Lung (tissue), 12 donors: ENCODE data around the gene ULBP3. TPM values are rescaled to one million over a fixed set of nuclear protein-coding genes. Genes with fewer than 3 reads are reported as not detected.
"Not testable (repeated sequence)": the region's sequence is repeated elsewhere in the genome, so short reads cannot be mapped to it uniquely, and the experiment has no call there.

Experiments used
- ATAC-seq: fragments of 200-7000 bp; cut with Tn5 transposase; one replicate; pipeline ENCODE4 v1.9.1; 2020; ENCODE audit warnings: moderate number of reproducible peaks; ENCODE audit not compliant: insufficient read depth, low FRiP score
- DNase-seq, 3 donors: peaks; one replicate each; pipeline ENCODE4 v3.0.0-alpha.2; 2013 to 2017
- H3K27ac ChIP-seq, 2 donors: one replicate each; pipeline ENCODE4 v1.5.1; 2013; ENCODE audit warnings: mild to moderate bottlenecking in 2 of 2, moderate library complexity in 2 of 2, control low read depth in 1 of 2, inconsistent platforms in 1 of 2, low read depth in 1 of 2, low read length in 1 of 2
- H3K27me3 ChIP-seq, 3 donors: one replicate each; pipeline ENCODE4 v1.5.1; 2013; ENCODE audit warnings: low read length in 2 of 3; ENCODE audit not compliant: control insufficient read depth in 3 of 3, insufficient read depth in 3 of 3
- H3K36me3 ChIP-seq, 4 donors: one replicate each; pipeline ENCODE4 v1.5.1; 2013; ENCODE audit warnings: low read length in 4 of 4, mild to moderate bottlenecking in 1 of 4, moderate library complexity in 1 of 4; ENCODE audit not compliant: control insufficient read depth in 4 of 4, insufficient read depth in 4 of 4
- H3K4me1 ChIP-seq, 5 donors: one replicate each; pipeline ENCODE4 v1.5.1; 2013; ENCODE audit warnings: low read length in 5 of 5, mild to moderate bottlenecking in 2 of 5, moderate library complexity in 1 of 5; ENCODE audit not compliant: control insufficient read depth in 5 of 5, insufficient read depth in 5 of 5
- H3K4me3 ChIP-seq: one replicate; pipeline ENCODE4 v1.5.1; 2013; ENCODE audit warnings: mild to moderate bottlenecking, control low read depth, moderate library complexity
- H3K9ac ChIP-seq, 2 donors: one replicate each; pipeline ENCODE4 v1.5.1; 2013; ENCODE audit warnings: low read length in 2 of 2, control low read depth in 1 of 2; ENCODE audit not compliant: insufficient read depth in 1 of 2
- H3K9me3 ChIP-seq, 4 donors: one replicate each; pipeline ENCODE4 v1.5.1; 2013; ENCODE audit warnings: low read length in 3 of 4, mild to moderate bottlenecking in 1 of 4, moderate library complexity in 1 of 4; ENCODE audit not compliant: control insufficient read depth in 4 of 4, insufficient read depth in 3 of 4
- CTCF ChIP-seq: IDR thresholded peaks from 2 replicates; pipeline ENCODE4 v1.5.1; 2012; ENCODE audit warnings: mild to moderate bottlenecking; ENCODE audit errors: control extremely low read depth, extremely low read depth
- WGBS, 2 donors: extraction: QIAGEN DNeasy Blood & Tissue Kit; methylation state at CpG; one replicate each; pipeline ENCODE4 v1.1.7; 2013; 5-methylcytosine and 5-hydroxymethylcytosine counted together
- polyA plus RNA-seq, 2 donors: library from polyadenylated mRNA; stranded (reverse); fragments of 200-250 nt; gene quantifications; one replicate each; pipeline ENCODE4 v1.2.1, GENCODE V29; 2013
- total RNA-seq, 2 donors: library from RNA; depleted of rRNA in 1 of 2; stranded (reverse); fragments of >200 nt in 1 of 2; gene quantifications; one replicate each; pipeline ENCODE4 v1.2.1, GENCODE V29; 2014 to 2021
- donor health status: control.
- donor health status: control.
- donor health status: Bipolar disorder and iron deficiency.
- donor health status: healthy.
- donor health status: DM: yes; HTN: yes; CAD: no.

The ULBP3 gene
- total and polyA plus RNA-seq, 4 donors, result 1.4 to 6.8 (median 3.9) TPM

- WGBS, 2 donors, result 63 to 67% methylated on average over 6 of the region's 6 CpGs
- peaks cover 0 to 42% (median 26%) of the 10 kb centered on the region in 3 donors for H3K27me3 ChIP-seq
- H3K9me3 ChIP-seq, result peaks cover 0 to 2% (median 0%) of the 10 kb centered on the region in 4 donors
- H3K36me3 ChIP-seq, result no peaks in the 10 kb centered on the region
- DNase-seq, result no peak
- H3K4me3 ChIP-seq, result no peak overlapping the region
- H3K4me1 ChIP-seq, result peaks cover 0 to 2% (median 0%) of the 10 kb centered on the region in 5 donors
- no peak for TF ChIP-seq CTCF
- no peak overlapping the region for H3K9ac ChIP-seq
- no peak overlapping the region for H3K27ac ChIP-seq
- no peak for ATAC-seq
These were observed 49.9 kb downstream of the ULBP3 start for GRCh38 chr6:150018846-150019580.

- 6 to 8% methylated on average over 5 of the region's 5 CpGs for WGBS, 2 donors
- ATAC-seq, H3K9me3 ChIP-seq, H3K9ac ChIP-seq, H3K4me3 ChIP-seq, DNase-seq, H3K36me3 ChIP-seq, H3K27ac ChIP-seq, H3K4me1 ChIP-seq: not testable (repeated sequence)
- peaks cover 0 to 52% (median 42%) of the 10 kb centered on the region in 3 donors for H3K27me3 ChIP-seq
These were observed 51.8 kb downstream of the ULBP3 start for GRCh38 chr6:150017186-150017521.

- Histone ChIP-seq H3K9ac (no peak overlapping the region), H3K27ac (no peak overlapping the region), H3K27me3 (peaks cover 0 to 58% (median 47%) of the 10 kb centered on the region in 3 donors), H3K4me1 (peaks cover 0 to 2% (median 0%) of the 10 kb centered on the region in 5 donors), H3K36me3 (no peaks in the 10 kb centered on the region), H3K4me3 (no peak overlapping the region), H3K9me3 (peaks cover 0 to 2% (median 0%) of the 10 kb centered on the region in 4 donors)
- peak; percentile 51 for TF ChIP-seq CTCF
- 33 to 37% methylated on average over 6 of the region's 6 CpGs for WGBS, 2 donors
- ATAC-seq (peak; percentile 72), DNase-seq (peak; percentile 69 to 84 (median 81))
These were observed 52.4 kb downstream of the ULBP3 start for GRCh38 chr6:150016324-150017185.

- H3K36me3 ChIP-seq, H3K4me3 ChIP-seq, H3K9ac ChIP-seq, H3K27ac ChIP-seq, H3K9me3 ChIP-seq, H3K4me1 ChIP-seq, DNase-seq: not testable (repeated sequence)
- ATAC-seq, result peak; percentile 23
- 2 to 5% methylated on average over 15 of the region's 15 CpGs for WGBS, 2 donors
- H3K27me3 ChIP-seq, result peaks cover 0 to 66% (median 54%) of the 10 kb centered on the region in 3 donors
These were observed 53.5 kb downstream of the ULBP3 start for GRCh38 chr6:150015281-150016001.

GRCh38 chr6:150014623-150015280, 54.2 kb downstream of the ULBP3 start:
- not testable (repeated sequence) for H3K36me3 ChIP-seq, H3K9me3 ChIP-seq, ATAC-seq, H3K9ac ChIP-seq, H3K27ac ChIP-seq, H3K4me3 ChIP-seq, DNase-seq, H3K4me1 ChIP-seq
- 6 to 11% methylated on average over 34 to 46 of the region's 50 CpGs for WGBS, 2 donors
- peaks cover 0 to 72% (median 59%) of the 10 kb centered on the region in 3 donors for H3K27me3 ChIP-seq
